ENCODE results near the gene ACHE. TPM values are rescaled to one million over a fixed set of nuclear protein-coding genes. Genes with fewer than 3 reads are reported as not detected.

ACHE gene
- total and polyA plus RNA-seq, 4 experiments from 2014 or later, result not detected

DNA sequence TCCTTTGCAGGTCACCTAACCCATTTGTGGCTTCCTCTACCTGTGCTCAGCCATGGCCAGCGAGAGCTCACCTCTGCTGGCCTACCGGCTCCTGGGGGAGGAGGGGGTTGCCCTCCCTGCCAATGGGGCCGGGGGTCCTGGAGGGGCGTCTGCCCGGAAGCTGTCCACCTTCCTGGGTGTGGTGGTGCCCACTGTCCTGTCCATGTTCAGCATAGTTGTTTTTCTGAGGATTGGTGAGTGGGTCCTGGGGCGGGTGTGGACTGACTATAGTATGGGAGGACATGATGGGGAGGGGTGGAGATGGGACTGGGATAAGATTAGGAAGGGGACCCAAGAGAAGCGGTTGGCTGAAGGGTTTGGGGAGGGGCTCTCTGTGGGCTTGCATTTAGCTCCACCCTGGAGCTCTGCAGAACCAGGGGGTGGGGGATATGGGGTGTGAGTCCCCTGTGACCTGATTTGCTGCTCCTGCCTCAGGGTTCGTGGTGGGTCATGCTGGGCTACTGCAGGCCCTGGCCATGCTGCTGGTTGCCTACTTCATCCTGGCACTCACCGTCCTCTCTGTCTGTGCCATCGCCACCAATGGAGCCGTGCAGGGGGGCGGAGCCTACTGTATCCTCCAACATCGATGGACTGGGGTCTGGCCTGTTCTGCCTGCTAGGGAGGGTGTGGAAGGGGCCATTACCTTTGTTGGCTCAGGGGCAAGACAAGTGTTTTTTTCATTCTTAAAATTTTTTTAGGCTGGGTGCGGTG lies 41.4 kb downstream of the ACHE start:
- POLR2A ChIA-PET (ENCODE audit: partially characterized antibody), result interaction anchor here (1.5 to 2.9 kb wide), 2 partner anchors 21 to 149 kb away, joined by 6 to 33 read pairs; partner anchors contain the start of genes POP7 and SRRT
- no peak overlapping the region for H3K4me3 ChIP-seq (ENCODE audit: low read length in 2 of 2)

DNA sequence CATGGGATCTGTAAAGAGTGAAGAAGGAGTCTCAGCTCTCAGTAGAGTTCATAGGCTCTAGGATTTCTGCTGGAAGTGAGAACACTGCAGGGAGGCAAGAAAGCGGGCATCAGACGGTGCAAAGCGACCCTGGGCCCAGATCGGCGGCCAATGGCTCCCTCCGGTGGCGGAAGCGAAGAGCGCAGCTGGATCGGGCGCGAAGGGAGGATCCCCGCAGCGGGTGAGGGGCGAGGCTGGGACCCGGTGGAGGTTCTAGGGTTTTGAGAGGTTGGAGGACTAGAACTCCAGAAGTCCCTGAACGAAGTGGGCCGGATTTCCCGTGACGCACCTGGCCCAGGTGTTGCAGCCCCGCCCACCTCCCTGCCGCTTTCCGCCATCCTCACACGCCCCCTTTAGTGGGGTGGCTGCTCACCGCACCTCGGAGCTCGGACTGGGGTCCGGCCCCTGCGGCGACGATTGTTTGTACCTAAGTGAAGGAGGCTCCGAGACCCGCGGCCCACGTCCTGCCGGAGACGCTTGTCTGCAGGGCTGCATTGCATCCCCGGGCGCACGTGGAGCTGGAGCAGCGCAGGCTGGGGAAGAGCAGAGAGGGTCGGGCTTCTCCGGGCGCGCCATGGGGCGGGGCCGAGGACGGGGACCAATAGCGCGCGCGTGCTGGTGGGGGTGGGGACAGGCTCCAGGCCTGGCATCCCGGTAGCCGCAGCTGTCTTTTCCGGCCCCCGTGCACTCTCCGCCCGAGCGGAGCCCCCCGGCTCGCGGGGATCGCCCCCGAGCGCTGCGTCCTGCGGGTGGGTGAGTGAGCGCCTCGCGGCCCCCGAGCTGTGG lies 43.4 kb downstream of the ACHE start, which contains the start of gene SLC12A9:
Gene SLC12A9, plus strand, starts transcription at position 666 of the 825 bp plus-strand sequence. CDS start 1,485 bp downstream, outside the sequence.
- POLR2A ChIA-PET (ENCODE audit: partially characterized antibody), result interaction anchor here (0.6 to 2.9 kb wide), 20 partner anchors 12 to 662 kb away, joined by 3 to 35 read pairs (median 4); partner anchors contain the start of genes FBXO24, LRCH4, POP7 and SRRT
- Mint-ChIP-seq H3K4me3 (peak within 1 kb of the TSS; percentile 88 to 96 (median 92)), H3K27ac (peak within 1 kb of the TSS; percentile 88 to 95 (median 93)), H3K36me3 (peaks cover 7 to 12% of the 10 kb centered on the region in 2 donors), H3K27me3 (no peaks in the 10 kb centered on the region), H3K4me1 (peaks cover 11 to 36% (median 20%) of the 10 kb centered on the region in 4 donors), H3K9me3 (peaks cover 0 to 4% (median 0%) of the 10 kb centered on the region in 8 donors)
- Histone ChIP-seq H3K4me1 (ENCODE audit: insufficient read depth, low read length) (peaks cover 25% of the 10 kb centered on the region), H3K27me3 (ENCODE audit: insufficient read depth, low read length) (no peaks in the 10 kb centered on the region), H3K9me3 (ENCODE audit: control insufficient read depth in 1 of 2, low read length in 2 of 2) (no peaks in the 10 kb centered on the region), H3K4me3 (ENCODE audit: low read length in 2 of 2) (peak within 1 kb of the TSS; percentile 84 to 86), H3K36me3 (ENCODE audit: insufficient read depth, low read length) (no peaks in the 10 kb centered on the region), H3K27ac (ENCODE audit: low read depth, low read length) (peak within 1 kb of the TSS; percentile 51)
- CTCF ChIA-PET (ENCODE audit: partially characterized antibody), result interaction anchor here (0.6 to 4.4 kb wide), 26 partner anchors 10 to 424 kb away, joined by 3 to 62 read pairs (median 5); partner anchors contain the start of genes POP7, SRRT, TRIP6 and UFSP1
- intact Hi-C loops (cut with micrococcal nuclease), result loop anchor here (1.0 to 5.0 kb wide), 7 partner anchors 15 to 240 kb away; partner anchors contain the start of genes GIGYF1, MOSPD3 and UFSP1
- peak; percentile 83 to 91 (median 88) for DNase-seq

More for the DNA sequence above, 41.4 kb downstream of the ACHE start:
- Mint-ChIP-seq H3K4me1 (peaks cover 11 to 36% (median 20%) of the 10 kb centered on the region in 4 donors), H3K27me3 (no peaks in the 10 kb centered on the region), H3K27ac (peak overlapping the region in 6 of 7 donors; percentile 5 to 91 (median 39)), H3K9me3 (no peaks in the 10 kb centered on the region), H3K4me3 (peak overlapping the region in 7 of 8 donors; percentile 39 to 96 (median 92)), H3K36me3 (peaks cover 12 to 23% of the 10 kb centered on the region in 2 donors)
- Histone ChIP-seq H3K36me3 (ENCODE audit: insufficient read depth, low read length) (peaks cover 7% of the 10 kb centered on the region), H3K27ac (ENCODE audit: low read depth, low read length) (no peak overlapping the region), H3K9me3 (ENCODE audit: control insufficient read depth in 1 of 2, low read length in 2 of 2) (no peaks in the 10 kb centered on the region), H3K4me1 (ENCODE audit: insufficient read depth, low read length) (peaks cover 25% of the 10 kb centered on the region), H3K27me3 (ENCODE audit: insufficient read depth, low read length) (no peaks in the 10 kb centered on the region)
- CTCF ChIA-PET (ENCODE audit: partially characterized antibody), result interaction anchor here (0.6 to 4.4 kb wide), 5 partner anchors 10 to 289 kb away, joined by 3 to 30 read pairs (median 3); partner anchors contain the start of genes SRRT and UFSP1
- intact Hi-C loops (cut with micrococcal nuclease), result loop anchor here (5.0 kb wide), 1 partner anchor 162 kb away; the partner anchor contains the start of gene GIGYF1
- no peak for DNase-seq

- Histone ChIP-seq H3K27me3 (ENCODE audit: insufficient read depth, low read length) (no peaks in the 10 kb centered on the region), H3K4me3 (ENCODE audit: low read length in 2 of 2) (no peak overlapping the region), H3K4me1 (ENCODE audit: insufficient read depth, low read length) (peaks cover 9% of the 10 kb centered on the region), H3K27ac (ENCODE audit: low read depth, low read length) (no peak overlapping the region), H3K9me3 (ENCODE audit: control insufficient read depth in 1 of 2, low read length in 2 of 2) (no peaks in the 10 kb centered on the region), H3K36me3 (ENCODE audit: insufficient read depth, low read length) (no peaks in the 10 kb centered on the region)
- intact Hi-C loops (cut with micrococcal nuclease), result no loop called here
- H3K27me3 Mint-ChIP-seq, result no peaks in the 10 kb centered on the region
- H3K9me3 Mint-ChIP-seq, result peaks cover 0 to 4% (median 0%) of the 10 kb centered on the region in 8 donors
- peaks cover 3 to 7% (median 4%) of the 10 kb centered on the region in 4 donors for H3K4me1 Mint-ChIP-seq
- ChIA-PET CTCF (ENCODE audit: partially characterized antibody) (interaction anchor here (1.5 kb wide), 1 partner anchor 10 kb away, joined by 4 read pairs; no protein-coding TSS in a partner anchor), POLR2A (ENCODE audit: partially characterized antibody) (no interaction called here)
- no peaks in the 10 kb centered on the region for H3K36me3 Mint-ChIP-seq
- no peak for DNase-seq
- H3K4me3 Mint-ChIP-seq, result no peak overlapping the region
- H3K27ac Mint-ChIP-seq, result peak overlapping the region in 1 of 7 donors; percentile 46
Measured at GRCh38 chr7:100847360-100847759, 48.3 kb downstream of the ACHE start.

GRCh38 chr7:100840470-100841100 lies 55.1 kb downstream of the ACHE start:
- H3K9me3 Mint-ChIP-seq, result no peaks in the 10 kb centered on the region
- no peak overlapping the region for H3K4me3 Mint-ChIP-seq
- Histone ChIP-seq H3K36me3 (ENCODE audit: insufficient read depth, low read length) (no peaks in the 10 kb centered on the region), H3K27me3 (ENCODE audit: insufficient read depth, low read length) (no peaks in the 10 kb centered on the region), H3K4me3 (ENCODE audit: low read length in 2 of 2) (no peak overlapping the region), H3K27ac (ENCODE audit: low read depth, low read length) (no peak overlapping the region), H3K9me3 (ENCODE audit: control insufficient read depth in 1 of 2, low read length in 2 of 2) (no peaks in the 10 kb centered on the region), H3K4me1 (ENCODE audit: insufficient read depth, low read length) (peaks cover 9% of the 10 kb centered on the region)
- DNase-seq, result no peak
- no peaks in the 10 kb centered on the region for H3K27me3 Mint-ChIP-seq
- H3K36me3 Mint-ChIP-seq, result no peaks in the 10 kb centered on the region
- intact Hi-C loops (cut with micrococcal nuclease), result no loop called here
- ChIA-PET CTCF (ENCODE audit: partially characterized antibody) (interaction anchor here (3.5 kb wide), 1 partner anchor 11 kb away, joined by 17 read pairs; the partner anchor contains the start of gene SLC12A9), POLR2A (ENCODE audit: partially characterized antibody) (no interaction called here)
- peaks cover 1 to 14% (median 7%) of the 10 kb centered on the region in 4 donors for H3K4me1 Mint-ChIP-seq
- H3K27ac Mint-ChIP-seq, result no peak overlapping the region

Small RNA genes lying within 50 kb of the gene (microRNA-seq; reads per million reads assigned to microRNA genes)
- not detected for gene MIR6875 (ENCODE audit: borderline microRNAs expressed, borderline number of aligned reads, borderline replicate concordance)

Other genes starting within 250 kb of the ACHE start
- not detected for gene ACTL6B, start 239.4 kb downstream of the ACHE start, total RNA-seq
- gene ACTL6B, start 239.4 kb downstream of the ACHE start, polyA plus RNA-seq, result not detected
- 100 to 1,000 TPM; 138 to 144 TPM for gene GNB2, start 222.1 kb downstream of the ACHE start, total RNA-seq
- 10 to 100 TPM; 48.3 to 60.7 TPM for gene GNB2, start 222.1 kb downstream of the ACHE start, polyA plus RNA-seq
- gene GIGYF1, start 201.6 kb downstream of the ACHE start, total RNA-seq, result 100 to 1,000 TPM; 116 to 118 TPM
- 1 to 10 TPM in 1 of 2 donors, under 1 TPM in 1; 0.19 to 3.1 TPM for gene GIGYF1, start 201.6 kb downstream of the ACHE start, polyA plus RNA-seq
- gene POP7, start 189.8 kb downstream of the ACHE start, total RNA-seq, result 10 to 100 TPM; 14.6 to 16.0 TPM
- 10 to 100 TPM; 43.7 to 49.9 TPM for gene POP7, start 189.8 kb downstream of the ACHE start, polyA plus RNA-seq
- gene EPO, start 175.4 kb downstream of the ACHE start, total RNA-seq, result not detected
- not detected for gene EPO, start 175.4 kb downstream of the ACHE start, polyA plus RNA-seq
- not detected for gene ZAN, start 162.3 kb downstream of the ACHE start, total RNA-seq
- gene ZAN, start 162.3 kb downstream of the ACHE start, polyA plus RNA-seq, result not detected
- 1 to 10 TPM; 3.3 to 5.2 TPM for gene EPHB4, start 68.4 kb downstream of the ACHE start, total RNA-seq
- gene EPHB4, start 68.4 kb downstream of the ACHE start, polyA plus RNA-seq, result under 1 TPM in 1 of 2 donors, not detected in 1; 0.08 TPM
- gene SLC12A9, start 43.2 kb downstream of the ACHE start, total RNA-seq, result 10 to 100 TPM; 63.7 to 64.6 TPM
- gene SLC12A9, start 43.2 kb downstream of the ACHE start, polyA plus RNA-seq, result 1 to 10 TPM; 7.0 to 9.1 TPM
- gene TRIP6, start 28.5 kb downstream of the ACHE start, total RNA-seq, result 1 to 10 TPM; 7.6 to 9.4 TPM
- 1 to 10 TPM; 2.7 to 4.9 TPM for gene TRIP6, start 28.5 kb downstream of the ACHE start, polyA plus RNA-seq
- gene SRRT, start 20.8 kb downstream of the ACHE start, total RNA-seq, result 100 to 1,000 TPM; 264 to 272 TPM
- 10 to 100 TPM; 37.8 to 86.5 TPM for gene SRRT, start 20.8 kb downstream of the ACHE start, polyA plus RNA-seq
- gene UFSP1, start 6.2 kb downstream of the ACHE start, total RNA-seq, result 10 to 100 TPM; 10.1 to 11.0 TPM
- 1 to 10 TPM in 1 of 2 donors, under 1 TPM in 1; 0.34 to 2.6 TPM for gene UFSP1, start 6.2 kb downstream of the ACHE start, polyA plus RNA-seq
- gene MUC3A, start 53.6 kb upstream of the ACHE start, total RNA-seq, result not detected
- gene MUC3A, start 53.6 kb upstream of the ACHE start, polyA plus RNA-seq, result not detected
- gene MUC12, start 73.7 kb upstream of the ACHE start, total RNA-seq, result not detected
- under 1 TPM in 1 of 2 donors, not detected in 1; 0.45 TPM for gene MUC12, start 73.7 kb upstream of the ACHE start, polyA plus RNA-seq
- gene MUC17, start 124.2 kb upstream of the ACHE start, total RNA-seq, result not detected
- gene MUC17, start 124.2 kb upstream of the ACHE start, polyA plus RNA-seq, result not detected
- gene TRIM56, start 189.6 kb upstream of the ACHE start, total RNA-seq, result 10 to 100 TPM; 79.4 to 81.1 TPM
- 10 to 100 TPM in 1 of 2 donors, 1 to 10 TPM in 1; 2.8 to 16.3 TPM for gene TRIM56, start 189.6 kb upstream of the ACHE start, polyA plus RNA-seq
- under 1 TPM; 0.11 to 0.20 TPM for gene SERPINE1, start 231.2 kb upstream of the ACHE start, total RNA-seq
- gene SERPINE1, start 231.2 kb upstream of the ACHE start, polyA plus RNA-seq, result not detected

All from CD4-positive, alpha-beta memory T cell (primary cell).